BE2C (cell line): Measurements from ENCODE around the gene TGFBI.

ENCODE experiments used
- DNase-seq: peaks from one replicate; pipeline ENCODE4 v3.0.0-alpha.2; 2020
- H3K27me3 ChIP-seq: fragments of 250-450 bp; sonication (Bioruptor Pico); 2 replicates; pipeline ENCODE4 v1.5.1; 2020; ENCODE audit warnings: mild to moderate bottlenecking
- H3K36me3 ChIP-seq: fragments of 250-450 bp; sonication (Bioruptor Pico); 2 replicates; pipeline ENCODE4 v1.5.1; 2020; ENCODE audit warnings: mild to moderate bottlenecking
- H3K4me1 ChIP-seq: fragments of 250-450 bp; sonication (Bioruptor Pico); 2 replicates; pipeline ENCODE4 v1.5.1; 2020
- H3K4me3 ChIP-seq: 2 replicates; pipeline ENCODE4 v1.5.1; 2011; ENCODE audit warnings: low read depth, low read length
- H3K9me3 ChIP-seq: fragments of 250-450 bp; sonication (Bioruptor Pico); 2 replicates; pipeline ENCODE4 v1.5.1; 2020
- TF ChIP-seq, protein P1 (sequence below): IDR thresholded peaks from 2 replicates; pipeline ENCODE4 v1.5.1; 2012; ENCODE audit warnings: mild to moderate bottlenecking, low read depth, low read length

The TGFBI gene

DNA sequence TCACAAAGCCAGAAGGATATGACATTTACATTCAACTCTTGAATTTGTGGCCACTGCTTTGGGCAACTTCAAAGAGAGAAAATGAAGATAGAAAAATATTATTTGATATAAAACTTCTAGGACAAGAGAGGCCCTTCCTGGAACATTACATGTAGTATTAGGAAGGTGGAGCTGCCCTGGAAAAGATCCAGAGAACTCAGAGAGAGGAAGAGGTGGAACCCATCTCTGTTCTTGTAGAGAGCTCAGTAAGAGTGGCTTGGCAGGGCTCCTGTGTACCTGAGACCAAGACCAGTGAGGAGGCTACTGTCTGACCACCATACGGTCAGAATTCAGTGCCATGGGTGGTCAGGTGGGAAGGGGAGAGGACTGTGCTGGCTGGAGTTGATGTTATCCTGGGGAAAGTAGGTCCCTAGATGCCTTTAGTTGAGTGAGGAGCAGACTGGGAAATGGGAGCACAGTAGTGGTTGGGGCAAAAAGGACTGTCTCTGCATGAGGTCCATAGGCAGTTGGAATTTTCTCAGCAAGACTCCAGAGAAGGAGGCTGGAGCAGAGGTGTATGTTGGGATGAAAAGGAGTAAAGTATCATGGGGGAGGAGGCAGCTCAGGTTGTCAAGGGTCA, 7.6 kb downstream of the TGFBI start:
- DNase-seq = no peak
- Histone ChIP-seq H3K4me3 (no peak overlapping the region), H3K4me1 (no peaks in the 10 kb centered on the region), H3K9me3 (no peaks in the 10 kb centered on the region), H3K27me3 (no peaks in the 10 kb centered on the region), H3K36me3 (no peaks in the 10 kb centered on the region)
- TF ChIP-seq, protein P1, sequence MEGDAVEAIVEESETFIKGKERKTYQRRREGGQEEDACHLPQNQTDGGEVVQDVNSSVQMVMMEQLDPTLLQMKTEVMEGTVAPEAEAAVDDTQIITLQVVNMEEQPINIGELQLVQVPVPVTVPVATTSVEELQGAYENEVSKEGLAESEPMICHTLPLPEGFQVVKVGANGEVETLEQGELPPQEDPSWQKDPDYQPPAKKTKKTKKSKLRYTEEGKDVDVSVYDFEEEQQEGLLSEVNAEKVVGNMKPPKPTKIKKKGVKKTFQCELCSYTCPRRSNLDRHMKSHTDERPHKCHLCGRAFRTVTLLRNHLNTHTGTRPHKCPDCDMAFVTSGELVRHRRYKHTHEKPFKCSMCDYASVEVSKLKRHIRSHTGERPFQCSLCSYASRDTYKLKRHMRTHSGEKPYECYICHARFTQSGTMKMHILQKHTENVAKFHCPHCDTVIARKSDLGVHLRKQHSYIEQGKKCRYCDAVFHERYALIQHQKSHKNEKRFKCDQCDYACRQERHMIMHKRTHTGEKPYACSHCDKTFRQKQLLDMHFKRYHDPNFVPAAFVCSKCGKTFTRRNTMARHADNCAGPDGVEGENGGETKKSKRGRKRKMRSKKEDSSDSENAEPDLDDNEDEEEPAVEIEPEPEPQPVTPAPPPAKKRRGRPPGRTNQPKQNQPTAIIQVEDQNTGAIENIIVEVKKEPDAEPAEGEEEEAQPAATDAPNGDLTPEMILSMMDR = no peak

GRCh38 chr5:136037001-136037705, 8.4 kb downstream of the TGFBI start:
- Histone ChIP-seq H3K36me3 (no peaks in the 10 kb centered on the region), H3K4me1 (no peaks in the 10 kb centered on the region), H3K4me3 (no peak overlapping the region), H3K27me3 (no peaks in the 10 kb centered on the region), H3K9me3 (no peaks in the 10 kb centered on the region)
- TF ChIP-seq, protein P1 = no peak
- DNase-seq = no peak

DNA sequence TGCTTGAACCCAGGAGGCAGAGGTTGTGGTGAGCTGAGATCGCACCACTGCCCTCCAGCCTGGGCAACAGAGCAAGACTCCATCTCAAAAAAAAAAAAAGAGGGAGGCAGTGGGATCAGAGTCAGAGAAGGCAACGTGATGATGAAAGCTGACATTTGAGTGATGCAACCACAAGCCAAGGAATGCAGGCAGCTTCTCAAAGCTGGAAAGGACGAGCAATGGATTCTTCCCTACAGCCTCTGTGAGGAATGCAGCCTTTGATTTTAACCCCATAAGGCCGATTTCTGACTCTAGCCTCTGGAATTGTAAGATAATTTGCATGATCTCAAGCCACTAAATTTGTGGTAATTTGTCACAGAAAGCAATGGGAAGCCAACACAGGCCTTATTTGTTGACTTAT, 9.8 kb downstream of the TGFBI start:
- no peaks in the 10 kb centered on the region for H3K36me3 ChIP-seq
- H3K9me3 ChIP-seq = no peaks in the 10 kb centered on the region
- no peak for DNase-seq
- no peaks in the 10 kb centered on the region for H3K4me1 ChIP-seq
- no peaks in the 10 kb centered on the region for H3K27me3 ChIP-seq
- H3K4me3 ChIP-seq = no peak overlapping the region
- TF ChIP-seq, protein P1 = no peak

- TF ChIP-seq, protein P1 = no peak
- Histone ChIP-seq H3K9me3 (no peaks in the 10 kb centered on the region), H3K4me1 (no peaks in the 10 kb centered on the region), H3K36me3 (no peaks in the 10 kb centered on the region), H3K4me3 (no peak overlapping the region), H3K27me3 (no peaks in the 10 kb centered on the region)
- DNase-seq = no peak
Measured at GRCh38 chr5:136039202-136039601, 10.4 kb downstream of the TGFBI start.

DNA sequence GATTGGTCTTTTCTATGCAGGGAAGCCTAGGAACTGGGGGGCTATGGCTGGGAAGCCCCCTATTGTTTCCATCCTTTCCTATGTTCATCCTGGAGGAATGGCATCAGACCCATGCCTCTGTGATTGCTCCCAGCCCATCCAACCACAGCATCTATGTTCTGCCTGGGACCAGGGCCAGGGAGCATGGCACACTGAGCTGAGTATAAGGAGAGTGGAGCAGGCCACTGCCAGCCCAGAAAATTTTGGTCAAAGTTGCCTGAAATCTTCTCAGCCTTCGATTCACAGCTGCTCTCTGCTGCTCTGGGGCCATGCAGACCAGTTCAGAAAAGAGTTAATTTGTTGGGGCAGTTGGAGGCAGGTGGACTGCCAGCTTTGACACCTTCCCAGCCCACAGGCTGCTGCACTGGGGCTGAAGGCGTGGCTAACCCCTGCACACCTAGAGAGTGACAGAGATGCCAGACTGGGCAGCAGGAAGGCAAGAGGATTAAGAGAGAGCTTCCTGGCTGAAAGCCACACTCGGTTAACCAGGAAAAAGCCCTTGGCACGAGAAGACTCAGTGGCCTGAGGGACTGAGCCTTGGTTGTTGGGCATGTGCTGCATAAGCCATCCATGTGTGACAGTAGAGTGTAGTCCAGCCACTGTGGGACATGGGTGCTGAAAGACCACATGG, 12.1 kb downstream of the TGFBI start:
- Histone ChIP-seq H3K4me3 (no peak overlapping the region), H3K9me3 (no peaks in the 10 kb centered on the region), H3K36me3 (no peaks in the 10 kb centered on the region), H3K4me1 (no peaks in the 10 kb centered on the region), H3K27me3 (no peaks in the 10 kb centered on the region)
- TF ChIP-seq, protein P1 = no peak
- DNase-seq = no peak

DNA sequence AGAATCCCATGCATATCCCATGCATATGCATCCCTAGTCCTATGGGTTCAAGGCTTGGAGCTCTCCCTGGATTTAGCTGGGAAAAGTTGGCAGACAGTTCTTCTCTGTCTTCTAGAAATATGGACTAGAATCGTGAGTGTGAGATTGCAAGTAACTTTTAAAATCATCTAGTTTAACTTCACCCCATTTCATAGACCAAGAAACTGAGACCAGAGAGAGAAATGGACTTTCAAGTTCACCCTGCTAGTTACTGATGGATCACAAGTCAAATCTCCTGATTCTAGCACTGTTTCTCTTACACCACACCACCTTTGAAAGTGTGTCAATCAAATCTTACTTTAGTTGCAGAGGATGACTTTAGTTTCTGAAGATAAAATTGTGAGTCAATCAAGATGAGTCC, 13.4 kb downstream of the TGFBI start:
- H3K36me3 ChIP-seq = no peaks in the 10 kb centered on the region
- H3K4me3 ChIP-seq = no peak overlapping the region
- no peaks in the 10 kb centered on the region for H3K4me1 ChIP-seq
- no peaks in the 10 kb centered on the region for H3K9me3 ChIP-seq
- no peaks in the 10 kb centered on the region for H3K27me3 ChIP-seq
- TF ChIP-seq, protein P1 = no peak
- no peak for DNase-seq
